Astrocyte (in vitro differentiated cells and primary cell): ENCODE data around the gene UVSSA. TPM values are rescaled to one million over a fixed set of nuclear protein-coding genes. Genes with fewer than 3 reads are reported as not detected.

ENCODE experiments used
- DNase-seq: peaks from one replicate; pipeline ENCODE4 v3.0.0-alpha.2; 2010; ENCODE audit warnings: low read depth
- FAIRE-seq: peaks from 2 replicates; lab custom pipeline; 2011; peaks lifted over from hg19 to GRCh38; lab: Jason Lieb, UNC
- H2AFZ ChIP-seq: 2 replicates; pipeline ENCODE4 v1.6.0; 2012; ENCODE audit warnings: low read depth, low read length, inconsistent platforms
- H3K27ac ChIP-seq: 2 replicates; pipeline ENCODE4 v1.5.1; 2011; ENCODE audit warnings: low read depth, low read length, inconsistent platforms
- H3K27me3 ChIP-seq: 2 replicates; pipeline ENCODE4 v1.6.0; 2011; ENCODE audit warnings: low read length, inconsistent platforms; ENCODE audit not compliant: insufficient read depth
- H3K36me3 ChIP-seq: 2 replicates; pipeline ENCODE4 v1.5.1; 2011; ENCODE audit warnings: low read length, inconsistent platforms; ENCODE audit not compliant: insufficient read depth
- H3K4me1 ChIP-seq: 2 replicates; pipeline ENCODE4 v1.5.1; 2011; ENCODE audit warnings: low read length, inconsistent platforms; ENCODE audit not compliant: insufficient read depth
- H3K4me2 ChIP-seq: 2 replicates; pipeline ENCODE4 v1.6.0; 2012; ENCODE audit warnings: low read length, inconsistent platforms
- H3K4me3 ChIP-seq: 2 replicates; pipeline ENCODE4 v1.5.1; 2011; ENCODE audit warnings: low read depth, mild to moderate bottlenecking, low read length, inconsistent platforms; ENCODE audit not compliant: insufficient read depth
- H3K79me2 ChIP-seq: 2 replicates; pipeline ENCODE4 v1.6.0; 2012; ENCODE audit warnings: mild to moderate bottlenecking, low read length, inconsistent platforms; ENCODE audit not compliant: insufficient read depth
- H3K9ac ChIP-seq: 2 replicates; pipeline ENCODE4 v1.6.0; 2012; ENCODE audit warnings: mild to moderate bottlenecking, low read length, inconsistent platforms
- H3K9me3 ChIP-seq: 2 replicates; pipeline ENCODE4 v1.5.1; 2012; ENCODE audit warnings: low read depth, mild to moderate bottlenecking, low read length, inconsistent platforms; ENCODE audit not compliant: insufficient read depth
- H4K20me1 ChIP-seq: 2 replicates; pipeline ENCODE4 v1.6.0; 2012; ENCODE audit warnings: low read length, inconsistent platforms; ENCODE audit not compliant: insufficient read depth
- H3K27ac Mint-ChIP-seq: one replicate; pipeline ENCODE4 v1.8.0; 2021; ENCODE audit warnings: mild to moderate bottlenecking, mixed read lengths; ENCODE audit not compliant: unreplicated experiment
- H3K27me3 Mint-ChIP-seq: one replicate; pipeline ENCODE4 v1.8.0; 2021; ENCODE audit warnings: low read depth, mixed read lengths; ENCODE audit not compliant: unreplicated experiment
- H3K36me3 Mint-ChIP-seq: one replicate; pipeline ENCODE4 v1.8.0; 2021; ENCODE audit warnings: low read depth, mixed read lengths; ENCODE audit not compliant: unreplicated experiment
- H3K4me1 Mint-ChIP-seq: one replicate; pipeline ENCODE4 v1.8.0; 2021; ENCODE audit warnings: low read depth, mixed read lengths; ENCODE audit not compliant: unreplicated experiment
- H3K4me3 Mint-ChIP-seq: one replicate; pipeline ENCODE4 v1.8.0; 2021; ENCODE audit warnings: mild to moderate bottlenecking, moderate library complexity, mixed read lengths; ENCODE audit not compliant: unreplicated experiment
- H3K9me3 Mint-ChIP-seq: one replicate; pipeline ENCODE4 v1.8.0; 2021; ENCODE audit warnings: mild to moderate bottlenecking, mixed read lengths; ENCODE audit not compliant: unreplicated experiment
- CTCF ChIP-seq: IDR thresholded peaks from 2 replicates; pipeline ENCODE4 v1.5.1; 2011; ENCODE audit warnings: low read depth, mild to moderate bottlenecking, inconsistent platforms, low read length, moderate library complexity; ENCODE audit not compliant: insufficient read depth
- EZH2 ChIP-seq: IDR thresholded peaks from 2 replicates; pipeline ENCODE4 v1.6.1; 2012; ENCODE audit warnings: mild to moderate bottlenecking, low read length, inconsistent platforms; ENCODE audit not compliant: insufficient read depth
- total RNA-seq: library from RNA; stranded (reverse); gene quantifications from 2 replicates; pipeline ENCODE4 v1.2.1, GENCODE V29; 2021

UVSSA gene
- total RNA-seq, 1 donor from 2014 or later = 14.8 TPM

- no peaks in the 10 kb centered on the region for H3K27me3 Mint-ChIP-seq
- DNase-seq (no peak), FAIRE-seq (no peak)
- TF ChIP-seq EZH2 (no peak), CTCF (no peak)
- Histone ChIP-seq H3K79me2 (peaks cover 37% of the 10 kb centered on the region), H3K36me3 (no peaks in the 10 kb centered on the region), H3K4me2 (peak overlapping the region; percentile 93), H3K4me3 (peak overlapping the region; percentile 67), H3K27me3 (no peaks in the 10 kb centered on the region), H3K9ac (peak overlapping the region; percentile 89), H4K20me1 (peaks cover 8% of the 10 kb centered on the region), H2AFZ (peak overlapping the region; percentile 65), H3K4me1 (peaks cover 8% of the 10 kb centered on the region), H3K27ac (peak overlapping the region; percentile 94), H3K9me3 (no peaks in the 10 kb centered on the region)
- peaks cover 6% of the 10 kb centered on the region for H3K36me3 Mint-ChIP-seq
- H3K27ac Mint-ChIP-seq = peak overlapping the region; percentile 92
- peaks cover 28% of the 10 kb centered on the region for H3K4me1 Mint-ChIP-seq
- H3K4me3 Mint-ChIP-seq = peak overlapping the region; percentile 89
- H3K9me3 Mint-ChIP-seq = no peaks in the 10 kb centered on the region
Observed at GRCh38 chr4:1348014-1348513, 1.1 kb downstream of the UVSSA start.

- Histone ChIP-seq H2AFZ (no peak overlapping the region), H3K79me2 (peaks cover 37% of the 10 kb centered on the region), H3K27me3 (no peaks in the 10 kb centered on the region), H4K20me1 (peaks cover 8% of the 10 kb centered on the region), H3K4me3 (no peak overlapping the region), H3K9me3 (no peaks in the 10 kb centered on the region), H3K4me2 (no peak overlapping the region), H3K4me1 (peaks cover 8% of the 10 kb centered on the region), H3K9ac (no peak overlapping the region), H3K36me3 (no peaks in the 10 kb centered on the region), H3K27ac (no peak overlapping the region)
- H3K27me3 Mint-ChIP-seq = no peaks in the 10 kb centered on the region
- H3K4me1 Mint-ChIP-seq = peaks cover 28% of the 10 kb centered on the region
- H3K27ac Mint-ChIP-seq = peak overlapping the region; percentile 88
- no peak for FAIRE-seq
- DNase-seq = no peak
- no peak for TF ChIP-seq EZH2
- no peak for TF ChIP-seq CTCF
- no peaks in the 10 kb centered on the region for H3K9me3 Mint-ChIP-seq
- H3K36me3 Mint-ChIP-seq = peaks cover 6% of the 10 kb centered on the region
- H3K4me3 Mint-ChIP-seq = peak overlapping the region; percentile 89
Observed at GRCh38 chr4:1348746-1349145, 1.7 kb downstream of the UVSSA start.

GRCh38 chr4:1349359-1350168 lies 2.6 kb downstream of the UVSSA start:
- H3K4me1 Mint-ChIP-seq = peaks cover 27% of the 10 kb centered on the region
- Histone ChIP-seq H3K36me3 (no peaks in the 10 kb centered on the region), H3K4me3 (no peak overlapping the region), H4K20me1 (peaks cover 8% of the 10 kb centered on the region), H3K9me3 (no peaks in the 10 kb centered on the region), H2AFZ (no peak overlapping the region), H3K79me2 (peaks cover 37% of the 10 kb centered on the region), H3K4me1 (peaks cover 8% of the 10 kb centered on the region), H3K9ac (no peak overlapping the region), H3K4me2 (no peak overlapping the region), H3K27ac (no peak overlapping the region), H3K27me3 (no peaks in the 10 kb centered on the region)
- H3K9me3 Mint-ChIP-seq = no peaks in the 10 kb centered on the region
- FAIRE-seq (no peak), DNase-seq (no peak)
- H3K4me3 Mint-ChIP-seq = peak overlapping the region; percentile 89
- TF ChIP-seq CTCF = no peak
- TF ChIP-seq EZH2 = no peak
- peak overlapping the region; percentile 87 for H3K27ac Mint-ChIP-seq
- H3K36me3 Mint-ChIP-seq = peaks cover 6% of the 10 kb centered on the region
- no peaks in the 10 kb centered on the region for H3K27me3 Mint-ChIP-seq
